ENCODE results near the gene PELI3. TPM values are rescaled to one million over a fixed set of nuclear protein-coding genes. Genes with fewer than 3 reads are reported as not detected.

The PELI3 gene
- 6.8 and 9.0 TPM in 2 replicates for total RNA-seq

GRCh38 chr11:66466225-66467033 is at the start of gene PELI3:
Gene PELI3, plus strand, starts transcription at chr11:66466905. Its CDS starts 1,224 bp downstream, at chr11:66468129.

GRCh38 chr11:66420671-66421476 is 45.8 kb upstream of the PELI3 start, which contains the start of gene NPAS4:
Gene NPAS4, plus strand, starts transcription at chr11:66421035. Its CDS starts 145 bp downstream, at chr11:66421180.

GRCh38 chr11:66438504-66439466 is 27.9 kb upstream of the PELI3 start, which contains the start of gene MRPL11:
Gene MRPL11, minus strand, starts transcription at chr11:66438848. Its CDS starts 94 bp downstream, at chr11:66438754.

GRCh38 chr11:66480117-66480938 is 13.6 kb downstream of the PELI3 start, which contains the start of gene DPP3:
Gene DPP3, plus strand, starts transcription at chr11:66480434. Its CDS starts 1,767 bp downstream, at chr11:66482201.

GRCh38 chr11:66510271-66510989 is 43.7 kb downstream of the PELI3 start, which contains the start of gene BBS1:
Gene BBS1, plus strand, starts transcription at chr11:66510635. Its CDS starts 25 bp downstream, at chr11:66510660.

Other genes with a start within 250 kb of the PELI3 start
- 12.5 and 15.1 TPM in 2 replicates for gene KLC2, start 209.2 kb upstream of the PELI3 start, total RNA-seq
- gene RAB1B, start 198.3 kb upstream of the PELI3 start, total RNA-seq = 93.4 and 96.5 TPM in 2 replicates
- gene CNIH2, start 188.7 kb upstream of the PELI3 start, total RNA-seq = 0.34 TPM in 1 of 2 replicates, not detected in the other
- 98.8 and 111 TPM in 2 replicates for gene YIF1A, start 177.8 kb upstream of the PELI3 start, total RNA-seq
- gene TMEM151A, start 175.0 kb upstream of the PELI3 start, total RNA-seq = not detected in 2 replicates
- 258 and 278 TPM in 2 replicates for gene CD248, start 149.9 kb upstream of the PELI3 start, total RNA-seq
- 18.1 and 24.7 TPM in 2 replicates for gene RIN1, start 130.5 kb upstream of the PELI3 start, total RNA-seq
- gene BRMS1, start 121.8 kb upstream of the PELI3 start, total RNA-seq = 29.3 and 43.7 TPM in 2 replicates
- gene B4GAT1, start 119.3 kb upstream of the PELI3 start, total RNA-seq = 28.5 and 35.6 TPM in 2 replicates
- 0.20 TPM in 1 of 2 replicates, not detected in the other for gene SLC29A2, start 95.1 kb upstream of the PELI3 start, total RNA-seq
- not detected in 2 replicates for gene NPAS4, start 45.9 kb upstream of the PELI3 start, total RNA-seq
- 47.5 and 49.5 TPM in 2 replicates for gene MRPL11, start 28.1 kb upstream of the PELI3 start, total RNA-seq
- gene DPP3, start 13.5 kb downstream of the PELI3 start, total RNA-seq = 16.1 and 20.1 TPM in 2 replicates
- 39.4 and 49.4 TPM in 2 replicates for gene BBS1, start 43.7 kb downstream of the PELI3 start, total RNA-seq
- 17.5 and 19.3 TPM in 2 replicates for gene ZDHHC24, start 79.1 kb downstream of the PELI3 start, total RNA-seq
- 0.06 TPM in 1 of 2 replicates, not detected in the other for gene ACTN3, start 80.0 kb downstream of the PELI3 start, total RNA-seq
- gene CTSF, start 101.7 kb downstream of the PELI3 start, total RNA-seq = 105 and 122 TPM in 2 replicates
- 0.44 and 1.3 TPM in 2 replicates for gene CCDC87, start 126.2 kb downstream of the PELI3 start, total RNA-seq
- gene CCS, start 126.3 kb downstream of the PELI3 start, total RNA-seq = 55.0 and 56.5 TPM in 2 replicates
- 23.3 and 27.1 TPM in 2 replicates for gene RBM14, start 149.7 kb downstream of the PELI3 start, total RNA-seq
- gene RBM4, start 171.8 kb downstream of the PELI3 start, total RNA-seq = 70.0 and 93.0 TPM in 2 replicates
- gene RBM4B, start 211.0 kb downstream of the PELI3 start, total RNA-seq = 14.9 and 16.4 TPM in 2 replicates

Measured in cardiac ventricle fibroblast (primary cell).